OCI-LY3 (cell line): ENCODE results near the gene TMCC1.

Source experiments
- CTCF ChIP-seq: fragments of 200-600, 300-600 bp; sonication (generic); IDR thresholded peaks from 2 replicates; pipeline ENCODE4 v1.5.1; 2014; ENCODE audit warnings: antibody characterized with exemption, low read length, low read depth
- EZH2phosphoT487 ChIP-seq: fragments of 200-600 bp; shearing (Covaris generic); IDR thresholded peaks from 2 replicates; pipeline ENCODE4 v1.6.1; 2018; ENCODE audit warnings: antibody characterized with exemption, mixed run types, low read depth

GRCh38 chr3:129688271-129688895 lies 205.1 kb downstream of the TMCC1 start:
- no peak for TF ChIP-seq CTCF
- TF ChIP-seq EZH2phosphoT487: no peak
